Activated CD8-positive, alpha-beta memory T cell treated with anti-CD3 and anti-CD28 coated beads, Interleukin-2, amount 50 U/mL, for 48 hours (primary cell): Measurements from ENCODE around the gene VWC2L.

Experiments used
- DNase-seq: peaks from one replicate; pipeline ENCODE4 v3.0.0-alpha.2; 2020

The VWC2L gene

GRCh38 chr2:214469728-214470127, 58.9 kb downstream of the VWC2L start:
- no peak for DNase-seq

DNA sequence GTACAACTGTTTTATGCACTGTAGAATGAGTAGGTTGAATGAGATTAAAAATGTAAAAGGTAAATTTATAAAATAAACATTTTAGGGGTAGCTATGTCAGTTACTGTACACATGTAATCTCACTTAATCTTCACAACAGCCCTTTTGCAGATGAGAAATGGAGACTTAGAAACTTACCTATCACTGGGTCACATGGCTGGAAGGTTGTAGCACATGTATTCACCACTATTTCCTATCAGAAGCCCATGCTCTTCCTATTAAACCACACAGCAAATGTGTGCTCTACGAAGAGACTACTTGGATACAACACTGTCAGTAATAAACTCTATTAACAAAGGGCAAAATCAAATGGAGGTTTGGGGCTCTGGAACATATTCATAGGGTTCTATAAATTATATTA, 60.5 kb downstream of the VWC2L start:
- DNase-seq: no peak

DNA sequence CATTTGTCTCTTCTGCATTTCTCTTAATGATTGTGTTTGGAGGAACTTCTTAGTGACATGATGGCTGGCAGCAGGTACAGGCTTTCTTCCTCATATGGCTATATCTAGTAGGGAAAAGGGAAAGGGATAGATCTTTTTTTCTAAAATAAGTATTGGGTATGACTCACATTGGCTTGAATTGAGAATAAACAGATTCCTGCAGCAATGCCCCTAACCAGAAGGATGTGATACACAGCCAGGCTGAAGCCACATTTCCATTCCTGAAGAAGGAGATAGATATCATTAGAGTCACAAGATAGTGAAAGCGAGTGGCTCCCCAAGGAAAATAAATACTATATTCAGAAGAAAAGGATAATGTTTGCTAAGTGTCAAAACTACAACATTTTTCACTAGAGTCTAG, 61.1 kb downstream of the VWC2L start:
- DNase-seq: no peak

DNA sequence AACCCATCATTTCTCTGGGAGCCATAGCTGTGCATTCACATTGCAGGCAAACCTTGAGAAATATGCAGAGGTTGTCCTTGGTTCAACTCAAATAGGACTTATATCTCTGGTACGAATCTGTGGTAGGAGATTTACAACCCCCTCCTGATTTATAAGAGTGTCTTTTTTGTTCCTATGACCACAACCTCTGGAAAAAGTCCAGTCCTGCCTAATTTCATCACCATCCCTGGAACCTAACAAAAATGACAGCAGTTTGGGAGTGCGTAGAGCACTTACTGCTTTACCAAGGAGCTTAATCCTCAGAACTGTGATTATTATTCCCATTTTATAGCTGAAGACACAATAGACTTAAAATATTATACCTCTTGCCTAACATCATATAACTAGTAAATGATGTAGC, 66.5 kb downstream of the VWC2L start:
- DNase-seq: no peak

DNA sequence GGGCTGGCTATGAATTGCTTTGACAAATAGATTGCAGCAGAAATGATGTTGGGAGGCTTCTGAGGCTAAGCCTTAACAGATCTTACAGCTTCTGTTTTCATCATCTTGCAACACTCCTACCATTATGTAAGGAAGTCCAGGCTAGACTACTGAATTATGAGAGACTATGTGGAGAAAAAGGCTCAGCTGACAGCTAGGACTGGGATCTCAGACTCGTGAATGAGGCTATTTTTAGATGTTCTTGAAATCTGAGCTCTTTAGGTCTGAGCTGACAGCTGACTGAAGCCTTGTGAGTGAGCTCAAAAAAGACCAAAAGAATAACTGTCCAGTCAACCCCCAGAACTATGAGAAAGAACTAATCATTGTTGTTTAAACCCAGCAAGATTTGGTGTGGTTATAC, 70.3 kb downstream of the VWC2L start:
- DNase-seq: no peak

GRCh38 chr2:214482728-214483127, 71.9 kb downstream of the VWC2L start:
- no peak for DNase-seq

DNA sequence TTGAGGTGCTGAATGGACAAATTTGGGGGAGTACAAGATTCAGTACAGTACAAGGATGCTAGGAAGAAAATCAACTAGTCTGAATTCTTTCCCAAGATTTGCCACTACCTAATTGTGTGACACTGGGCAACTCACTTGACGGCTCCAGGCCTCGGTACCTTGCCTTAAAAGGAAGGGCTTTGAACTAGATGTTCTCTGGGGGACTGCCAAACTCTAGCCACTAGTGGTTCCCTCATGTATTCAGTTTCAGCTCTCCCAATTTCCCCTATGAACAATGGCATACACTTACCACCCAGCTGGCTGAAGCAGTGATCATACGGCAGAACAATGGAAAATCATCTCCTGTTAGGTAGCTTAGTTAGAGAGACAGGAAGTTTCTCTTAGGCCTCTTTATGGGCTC, 73.4 kb downstream of the VWC2L start:
- no peak for DNase-seq

- no peak for DNase-seq
These were observed 73.8 kb downstream of the VWC2L start for GRCh38 chr2:214484701-214485100.

GRCh38 chr2:214489181-214489580, 78.3 kb downstream of the VWC2L start:
- DNase-seq: no peak

GRCh38 chr2:214489702-214490101, 78.8 kb downstream of the VWC2L start:
- no peak for DNase-seq

GRCh38 chr2:214492152-214492551, 81.3 kb downstream of the VWC2L start:
- DNase-seq: no peak

DNA sequence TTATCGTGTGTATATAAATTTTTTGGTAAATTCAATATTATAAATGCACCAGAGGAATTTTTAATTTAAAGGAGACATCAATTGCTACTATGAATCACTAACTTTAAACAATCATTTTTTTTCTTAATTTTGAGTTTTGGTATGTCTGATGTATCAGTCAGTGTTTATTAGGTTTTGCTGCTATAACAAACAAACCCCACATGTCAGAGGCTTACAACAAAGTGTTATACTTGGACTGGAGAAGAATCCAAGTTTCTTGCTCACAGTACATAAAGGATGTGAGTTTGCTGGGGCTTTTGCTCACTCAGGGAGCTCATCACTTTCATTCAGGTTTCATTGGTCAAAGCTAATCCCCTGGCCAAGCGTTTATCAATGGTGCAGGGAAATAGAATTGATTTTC, 81.8 kb downstream of the VWC2L start:
- no peak for DNase-seq

GRCh38 chr2:214497489-214497888, 86.6 kb downstream of the VWC2L start:
- no peak for DNase-seq

DNA sequence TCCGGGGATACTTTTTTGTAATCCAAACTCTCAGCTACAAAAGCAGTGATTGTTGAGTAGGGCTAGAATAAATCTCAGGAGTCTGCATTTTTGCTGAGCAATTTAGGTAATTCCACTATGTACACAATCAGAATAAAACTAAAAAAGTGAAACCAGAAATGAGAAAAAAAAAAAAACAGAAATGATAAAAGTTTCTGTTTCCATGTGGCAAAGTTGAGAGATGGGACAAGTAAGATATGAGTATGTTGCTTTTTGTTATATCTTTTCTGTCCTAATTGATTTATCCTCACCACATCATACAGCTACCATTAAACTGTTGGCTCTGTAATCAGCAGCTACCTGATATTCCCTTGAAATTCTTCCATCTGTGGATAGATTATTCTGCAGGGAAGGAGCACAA, 92.7 kb downstream of the VWC2L start:
- no peak for DNase-seq

GRCh38 chr2:214504599-214505376, 93.9 kb downstream of the VWC2L start:
- DNase-seq: no peak

GRCh38 chr2:214507032-214507431, 96.2 kb downstream of the VWC2L start:
- no peak for DNase-seq

GRCh38 chr2:214514704-214515103, 103.8 kb downstream of the VWC2L start:
- DNase-seq: no peak

GRCh38 chr2:214515111-214515510, 104.3 kb downstream of the VWC2L start:
- no peak for DNase-seq

- DNase-seq: no peak
These were observed 108.5 kb downstream of the VWC2L start for GRCh38 chr2:214519258-214519818.

GRCh38 chr2:214529021-214529420, 118.2 kb downstream of the VWC2L start:
- no peak for DNase-seq

- DNase-seq: no peak
These were observed 118.7 kb downstream of the VWC2L start for GRCh38 chr2:214529514-214529913.

- no peak for DNase-seq
These were observed 122.7 kb downstream of the VWC2L start for GRCh38 chr2:214533541-214533940.

- DNase-seq: no peak
These were observed 125.8 kb downstream of the VWC2L start for GRCh38 chr2:214536625-214537024.

DNA sequence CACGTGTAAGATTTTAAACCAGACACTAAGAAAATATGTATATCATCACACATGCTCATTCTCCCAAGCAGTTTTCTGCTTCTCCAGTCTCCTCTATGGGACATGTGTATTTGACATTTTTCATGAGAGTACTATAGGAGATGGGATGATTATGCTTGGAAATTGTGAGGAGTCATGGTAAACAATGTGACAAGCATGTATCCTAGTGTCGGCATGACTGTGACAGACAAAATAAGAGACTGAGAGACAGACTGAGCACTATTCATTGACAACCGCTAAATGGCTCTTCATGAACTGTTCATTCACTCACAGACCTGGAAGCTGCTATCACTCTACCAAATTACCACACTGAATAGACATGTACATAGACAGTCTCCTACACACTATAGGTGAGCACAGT, 127.1 kb downstream of the VWC2L start:
- DNase-seq: no peak

- DNase-seq: no peak
These were observed 131.4 kb downstream of the VWC2L start for GRCh38 chr2:214542295-214542694.
